Suppressor macrophage (primary cell): ENCODE measurements around the gene DSCAML1.

ENCODE experiments used
- DNase-seq, 4 experiments: peaks; one replicate each; pipeline ENCODE4 v3.0.0-alpha.2; 2020 to 2022

The DSCAML1 gene

DNA sequence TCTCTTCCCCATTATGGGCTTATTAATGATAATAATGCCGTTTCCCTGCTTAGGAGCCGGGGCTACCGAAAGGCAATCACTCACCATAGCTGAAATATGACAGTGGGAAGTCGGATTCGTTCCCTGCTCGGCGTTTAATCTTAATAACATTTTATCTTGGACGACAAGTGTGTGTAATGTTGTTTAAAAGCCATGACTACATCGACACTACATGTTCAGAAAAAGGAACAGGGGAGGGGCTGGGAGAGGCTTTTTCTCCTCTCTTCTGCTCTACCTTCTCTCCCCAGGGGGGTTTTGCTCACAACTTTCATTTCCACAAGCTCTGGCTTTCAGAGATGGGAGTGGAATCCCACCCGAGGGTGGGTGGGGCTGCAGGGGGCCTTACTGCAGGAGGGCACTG, 105.5 kb downstream of the DSCAML1 start:
- no peak for DNase-seq

DNA sequence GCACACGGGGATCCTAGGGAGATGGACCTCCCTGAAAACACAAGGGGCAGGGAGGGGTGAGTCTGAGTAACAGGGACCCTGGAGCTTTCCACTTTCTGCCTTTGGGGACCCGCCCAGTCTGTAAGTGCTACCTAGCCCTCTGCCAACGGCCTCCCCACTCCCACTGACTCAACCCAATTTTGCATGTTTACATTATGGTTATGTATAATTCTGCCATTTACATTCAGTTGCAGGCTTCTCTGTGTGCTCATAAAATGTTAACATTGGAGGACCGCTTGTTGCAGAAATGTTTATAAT, 105.8 kb downstream of the DSCAML1 start:
- DNase-seq = no peak

DNA sequence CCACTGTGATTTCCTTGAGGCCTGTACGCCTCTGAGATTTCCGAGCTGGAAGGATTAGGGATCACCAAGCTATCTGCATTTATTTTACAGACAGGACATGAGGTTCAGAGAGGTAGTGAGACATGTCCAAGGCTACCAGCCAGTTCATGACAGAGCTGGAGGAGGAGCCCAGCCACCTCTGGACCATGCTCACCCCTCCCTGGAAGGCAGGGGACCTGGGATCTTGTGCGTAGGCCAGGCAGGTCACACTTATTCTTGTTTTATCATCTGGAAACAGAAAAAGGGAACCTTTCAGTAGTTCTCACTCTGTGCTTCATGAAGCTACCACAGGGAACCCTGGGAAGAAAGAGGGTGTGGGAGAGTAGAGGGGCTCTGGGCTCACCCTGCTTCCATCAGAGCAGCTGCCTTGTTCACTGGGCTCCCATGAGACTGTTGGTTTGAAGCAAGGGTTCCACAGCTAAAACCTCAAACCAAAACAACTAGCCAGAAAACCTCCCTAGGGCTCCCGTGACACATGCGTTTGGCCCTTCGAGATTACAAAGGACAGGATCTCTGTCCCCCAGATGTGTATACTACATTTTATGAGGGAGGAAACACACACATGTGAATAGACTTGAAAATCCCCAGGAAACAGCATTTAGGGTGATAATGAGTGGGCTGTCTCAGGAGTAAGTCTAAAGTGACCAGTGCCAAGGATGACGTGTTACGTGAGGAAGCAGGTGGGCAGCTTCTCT, 106.4 kb downstream of the DSCAML1 start:
- DNase-seq = no peak

DNA sequence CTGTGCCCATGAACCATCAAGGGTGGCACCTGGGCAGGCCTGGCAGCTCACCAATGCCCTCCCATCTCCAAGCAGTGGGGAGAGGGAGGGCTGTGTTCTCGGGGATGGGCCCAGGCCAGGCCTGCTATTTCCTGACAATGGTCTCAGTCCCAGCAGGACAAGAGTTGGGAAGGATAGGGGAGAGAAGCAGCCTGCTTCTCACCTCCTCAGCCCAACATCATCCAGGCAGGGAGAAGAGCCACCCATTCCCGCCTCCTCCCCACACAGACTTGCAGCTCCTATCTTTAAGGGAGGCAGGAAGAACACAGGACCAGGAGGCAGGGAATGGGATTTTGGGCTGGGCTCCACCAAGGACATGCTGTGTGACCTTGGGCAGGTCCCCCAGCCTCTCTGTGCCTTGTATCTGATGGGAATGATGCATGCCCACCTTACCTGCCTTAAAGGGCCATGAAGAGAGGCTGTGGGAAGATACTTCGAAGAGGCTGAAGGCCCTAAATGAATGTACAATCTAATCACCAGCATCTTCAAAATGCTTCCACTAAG, 108.7 kb downstream of the DSCAML1 start:
- DNase-seq = no peak

DNA sequence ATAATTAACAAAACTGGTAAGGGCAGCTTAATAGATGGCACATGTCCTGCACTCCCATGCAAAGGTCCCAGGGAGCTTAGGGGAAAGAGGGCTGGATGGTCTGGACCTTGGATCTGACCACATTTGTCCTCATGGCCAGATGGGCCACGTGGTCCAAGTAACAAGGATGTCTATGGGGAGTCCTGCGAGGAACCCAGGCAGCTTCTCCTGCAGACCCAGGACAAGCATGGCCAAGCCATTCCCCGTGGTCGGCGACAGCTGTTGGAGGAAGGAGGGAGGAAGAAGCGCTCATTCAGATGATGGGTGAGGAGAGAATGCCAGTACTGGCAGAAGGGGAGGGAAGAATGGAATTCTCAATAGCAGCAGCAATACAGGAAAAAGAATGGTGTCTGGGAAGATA, 109.2 kb downstream of the DSCAML1 start:
- DNase-seq = no peak

DNA sequence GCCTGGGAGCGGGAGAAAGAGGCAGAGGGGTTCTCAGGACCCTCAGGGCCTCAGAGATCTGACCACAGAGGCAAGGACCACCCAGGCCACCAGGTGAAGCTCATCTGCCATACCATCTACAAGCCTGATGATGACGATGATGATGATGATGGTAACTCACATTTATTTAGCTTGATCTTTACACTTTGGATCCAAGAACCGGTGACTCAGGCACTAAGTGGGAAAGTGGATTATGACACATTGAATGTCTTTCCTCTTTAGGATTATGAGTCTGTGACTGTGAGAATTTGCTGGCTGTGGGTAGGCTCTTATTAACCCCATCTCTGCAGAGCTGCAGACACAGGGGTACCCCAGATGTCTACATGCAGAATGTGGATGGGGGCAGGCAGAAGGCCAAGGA, 110.3 kb downstream of the DSCAML1 start:
- no peak for DNase-seq

DNA sequence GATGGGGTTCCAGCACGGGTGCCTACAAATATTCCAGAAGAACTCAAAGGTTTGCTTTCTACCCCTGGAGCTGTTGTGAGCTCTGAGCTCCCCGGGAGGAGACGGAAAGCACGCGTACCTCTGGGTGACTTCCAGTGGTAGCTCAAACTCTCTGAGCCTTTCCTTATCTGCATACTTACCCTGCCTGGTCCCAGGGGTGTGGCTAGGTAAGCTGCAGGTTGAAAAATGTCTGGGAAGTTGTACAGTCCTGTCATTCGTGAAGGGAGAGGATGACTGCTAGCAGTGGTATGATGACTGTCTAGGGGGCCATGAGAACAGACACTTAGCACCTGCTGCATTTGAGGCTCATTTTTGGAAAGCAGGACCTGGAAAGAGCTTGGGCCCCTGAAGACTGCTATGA, 111.5 kb downstream of the DSCAML1 start:
- DNase-seq = no peak

DNA sequence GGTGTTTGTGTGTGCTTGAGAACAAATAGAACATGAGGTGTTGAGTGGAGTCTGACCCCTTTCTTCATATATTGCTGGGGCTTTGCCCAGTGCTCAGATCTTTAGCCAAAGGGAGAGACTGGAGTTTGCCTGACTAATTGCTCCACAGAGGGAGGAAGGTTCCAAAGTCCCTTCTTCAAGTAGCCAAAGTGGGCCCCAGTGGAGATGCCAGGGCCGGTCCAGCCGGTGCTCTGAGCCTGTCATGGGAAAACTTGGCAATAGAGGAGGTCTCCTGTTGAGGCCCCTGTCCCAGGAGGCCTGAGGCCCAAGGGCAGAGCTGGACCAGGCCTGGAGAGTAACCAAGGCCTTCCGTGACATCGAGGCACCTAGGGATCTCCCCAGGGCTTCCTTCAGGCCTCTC, 112.3 kb downstream of the DSCAML1 start:
- no peak for DNase-seq

DNA sequence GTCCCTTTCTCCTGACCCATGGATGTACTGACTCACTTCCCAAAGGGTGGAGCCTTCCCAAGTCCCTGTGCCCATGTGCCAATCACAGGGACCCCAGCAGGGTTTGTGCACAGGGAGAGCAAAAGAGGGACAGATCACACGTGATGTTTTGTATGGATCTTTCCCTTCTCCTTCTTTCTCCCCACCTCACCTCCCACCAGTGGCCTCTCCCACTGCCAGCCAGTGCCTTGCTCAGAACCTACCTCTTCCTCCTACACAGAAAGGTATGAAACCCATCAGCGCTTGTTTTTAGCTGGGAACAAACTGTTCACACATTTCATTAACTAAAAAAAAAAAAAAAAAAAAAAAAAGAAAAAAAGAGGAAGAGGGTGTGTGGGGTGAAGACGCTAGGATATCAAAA, 112.9 kb downstream of the DSCAML1 start:
- DNase-seq = no peak

DNA sequence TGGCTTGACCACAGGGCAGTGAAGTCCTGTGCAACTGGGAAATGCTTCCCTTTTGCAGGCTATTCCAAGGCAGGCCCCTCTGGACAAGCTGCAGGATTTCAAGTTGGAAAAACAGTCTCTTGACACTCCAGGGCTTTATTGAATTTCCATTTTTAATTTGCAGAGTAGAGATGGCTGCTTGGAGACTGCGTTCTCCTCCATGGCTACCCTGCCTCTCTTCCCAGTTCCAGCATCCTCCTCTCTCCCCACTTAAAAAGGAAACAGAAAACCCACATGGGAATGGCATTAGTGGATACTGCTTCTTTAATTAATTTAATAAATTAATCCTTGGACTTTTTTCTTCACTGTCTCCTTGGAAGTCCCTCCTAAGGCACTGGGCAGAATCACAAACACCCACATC, 115.6 kb downstream of the DSCAML1 start:
- DNase-seq = no peak

DNA sequence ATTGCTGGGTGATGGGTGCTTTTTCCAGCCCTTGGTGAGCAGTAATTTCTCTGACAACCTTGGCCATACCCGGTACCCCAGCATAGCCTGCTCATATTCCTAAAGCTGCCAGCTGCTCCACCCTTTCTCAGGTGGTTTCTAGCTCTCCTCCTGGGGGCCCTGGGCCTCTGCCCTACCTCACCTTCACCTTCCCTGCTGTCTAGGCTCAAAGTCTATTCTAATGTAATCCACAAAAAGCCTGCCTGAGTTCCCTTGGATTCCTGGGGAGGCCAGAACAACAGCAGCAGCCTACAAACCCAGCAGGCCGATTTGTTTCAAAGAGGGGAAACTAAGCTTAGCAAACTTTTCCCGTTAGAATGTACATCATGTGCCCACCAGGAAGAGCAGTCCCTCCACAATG, 117.6 kb downstream of the DSCAML1 start:
- DNase-seq = no peak

DNA sequence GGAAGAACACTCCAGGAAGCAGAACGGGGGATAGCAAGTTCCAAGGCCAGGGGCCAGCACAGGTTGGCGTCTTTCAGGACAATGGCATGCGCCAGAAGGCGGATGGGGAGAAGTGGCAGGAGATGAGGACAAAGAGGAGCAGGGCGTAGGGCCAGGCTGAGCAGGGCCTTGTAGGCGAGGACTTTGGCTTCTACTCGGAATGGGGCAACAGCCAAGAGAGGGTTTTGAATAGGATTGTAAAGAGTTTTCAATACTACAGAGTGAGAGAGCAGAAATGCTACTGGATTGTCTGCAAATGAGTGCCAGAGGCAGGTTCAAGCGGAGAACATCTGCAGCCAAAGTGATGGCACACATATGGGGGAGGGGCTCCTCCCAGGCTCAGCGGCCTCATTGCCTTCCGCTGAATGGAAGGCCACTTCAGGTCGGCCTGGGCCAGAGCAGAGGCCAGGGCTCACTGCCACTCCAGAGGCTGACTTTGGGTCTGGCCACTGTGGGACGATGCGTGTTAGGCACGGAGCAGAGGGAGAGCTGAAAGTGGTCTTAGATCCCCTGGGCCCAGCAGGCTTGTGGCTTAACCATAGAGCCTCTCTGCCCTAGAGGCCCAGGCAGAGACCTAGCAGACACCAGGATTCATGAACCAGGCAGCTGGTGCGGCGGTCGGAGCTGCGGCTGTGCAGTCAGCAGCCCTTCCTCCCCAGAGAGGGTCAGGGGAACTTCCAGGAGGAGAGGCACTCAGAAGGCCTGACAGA, 118.2 kb downstream of the DSCAML1 start:
- no peak for DNase-seq

DNA sequence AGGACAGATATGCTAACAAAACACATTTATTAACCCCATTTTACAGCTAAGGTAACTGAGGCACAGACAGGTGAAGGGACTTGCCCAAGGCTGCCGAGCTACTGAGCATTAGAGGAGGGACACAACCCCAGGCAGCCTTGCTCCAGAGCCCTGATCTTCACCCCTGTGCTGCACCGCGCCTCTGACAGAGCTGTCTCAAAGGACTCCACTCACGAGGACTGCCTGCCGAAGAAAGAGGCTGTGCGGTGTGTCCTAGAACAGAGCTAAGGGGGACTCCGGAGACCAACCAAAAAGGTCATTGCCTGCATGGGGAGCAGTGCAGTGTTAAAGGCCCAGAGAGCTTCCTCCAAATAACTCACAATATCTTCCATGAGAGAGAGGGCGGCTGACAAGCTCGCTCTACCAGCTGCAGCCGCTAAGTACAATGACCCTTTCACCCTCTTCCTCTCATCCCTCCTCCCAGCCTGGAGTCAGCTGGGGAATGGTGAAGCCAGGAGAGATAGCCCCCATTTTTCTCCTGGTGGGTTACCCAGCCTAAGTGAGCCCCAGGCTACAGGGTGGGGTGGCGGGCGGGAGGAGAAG, 119.2 kb downstream of the DSCAML1 start:
- DNase-seq = no peak

DNA sequence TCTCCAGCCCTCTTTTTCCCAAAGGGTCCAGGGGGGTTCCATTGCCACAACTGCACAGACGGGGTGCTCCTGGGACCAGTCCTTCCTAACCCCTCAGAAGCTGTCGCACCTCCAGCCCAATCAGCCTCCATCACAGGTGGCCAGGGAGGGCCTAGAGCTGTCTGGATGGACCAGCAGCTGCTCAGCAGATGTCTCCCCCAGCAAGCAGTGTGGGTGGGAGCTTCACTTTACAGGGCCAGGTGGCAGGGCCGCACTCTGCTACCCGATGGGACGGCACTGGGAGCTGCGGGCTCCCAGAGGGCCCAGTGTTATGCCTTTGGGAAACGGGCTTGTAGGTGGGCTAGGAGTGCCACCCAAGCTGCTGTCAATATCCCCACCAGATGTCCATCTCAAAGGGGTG, 120.5 kb downstream of the DSCAML1 start:
- DNase-seq = no peak

DNA sequence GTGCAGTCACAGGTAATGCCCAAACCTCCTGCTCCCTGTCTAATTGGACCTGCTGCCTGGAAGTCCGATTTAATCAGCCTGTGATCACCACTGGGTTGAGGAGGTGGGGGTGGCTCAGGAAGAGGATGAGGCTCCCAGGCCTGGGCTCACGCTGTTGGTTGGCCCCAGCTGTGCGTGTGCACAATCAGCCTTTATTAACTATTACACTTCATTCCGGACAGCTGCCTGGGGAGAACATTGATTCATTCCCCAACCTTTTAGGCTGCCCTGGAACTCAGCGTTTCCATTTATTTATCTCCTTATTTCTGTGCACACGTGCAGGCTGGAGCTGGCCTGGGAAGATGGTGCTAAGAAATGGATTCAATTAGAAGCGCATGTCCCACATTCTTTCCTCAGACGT, 123.4 kb downstream of the DSCAML1 start:
- DNase-seq = no peak

DNA sequence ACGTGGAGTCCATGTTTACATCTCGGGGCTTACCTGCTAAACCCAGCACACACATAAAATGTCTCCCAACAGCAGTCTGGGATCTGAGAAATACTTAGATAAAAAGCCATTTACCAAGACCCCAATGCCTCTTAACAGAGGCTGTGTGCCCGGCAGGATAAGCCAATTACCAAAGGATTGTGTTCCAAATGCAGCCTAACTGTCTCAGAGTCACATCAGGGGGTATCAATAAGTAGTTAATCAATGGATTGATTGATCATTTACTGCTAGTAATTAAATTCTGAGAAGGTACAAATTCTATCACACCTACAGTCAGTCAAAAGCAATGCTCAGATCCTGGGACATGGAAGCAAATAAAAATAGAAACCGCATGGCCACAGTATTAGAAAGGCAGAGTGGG, 125.6 kb downstream of the DSCAML1 start:
- DNase-seq = no peak

DNA sequence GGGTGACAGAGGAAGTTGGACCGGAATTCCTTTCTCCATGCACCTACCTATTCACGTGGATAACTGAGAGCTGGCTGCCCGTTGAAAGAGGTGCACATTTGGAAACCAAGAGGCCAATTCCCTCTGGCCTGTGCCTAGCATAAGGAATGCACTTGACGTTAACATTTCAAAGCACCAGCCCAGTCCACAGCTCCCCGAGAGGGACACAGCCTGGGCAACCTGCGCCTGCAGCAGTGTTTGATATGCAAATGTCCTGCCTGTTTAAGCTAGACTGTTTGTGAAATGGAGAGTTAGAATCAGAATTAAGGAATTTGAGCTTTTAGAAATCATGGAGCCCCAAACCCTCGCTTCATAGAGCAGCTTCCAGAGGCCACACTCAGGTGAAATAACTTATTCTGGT, 126.1 kb downstream of the DSCAML1 start:
- no peak for DNase-seq

DNA sequence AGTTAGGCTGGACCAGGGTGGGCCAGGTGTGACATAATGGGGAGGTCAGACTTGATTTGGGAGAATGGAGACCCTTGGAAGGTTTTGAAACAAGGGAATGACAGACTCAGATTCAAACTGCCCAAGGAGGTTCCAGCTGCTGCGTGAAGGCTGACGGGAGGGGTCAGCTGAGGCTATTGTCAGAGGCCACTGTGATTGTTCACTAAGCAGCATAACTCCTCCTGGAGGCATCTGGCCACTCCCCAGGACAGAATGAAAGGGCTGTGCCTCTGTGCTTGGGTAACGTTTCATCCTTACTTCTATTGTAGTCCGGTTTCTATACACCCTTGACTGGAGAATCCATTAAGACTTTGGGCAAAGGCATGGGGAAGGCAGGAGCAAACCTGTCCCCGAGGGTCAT, 126.6 kb downstream of the DSCAML1 start:
- DNase-seq = no peak

DNA sequence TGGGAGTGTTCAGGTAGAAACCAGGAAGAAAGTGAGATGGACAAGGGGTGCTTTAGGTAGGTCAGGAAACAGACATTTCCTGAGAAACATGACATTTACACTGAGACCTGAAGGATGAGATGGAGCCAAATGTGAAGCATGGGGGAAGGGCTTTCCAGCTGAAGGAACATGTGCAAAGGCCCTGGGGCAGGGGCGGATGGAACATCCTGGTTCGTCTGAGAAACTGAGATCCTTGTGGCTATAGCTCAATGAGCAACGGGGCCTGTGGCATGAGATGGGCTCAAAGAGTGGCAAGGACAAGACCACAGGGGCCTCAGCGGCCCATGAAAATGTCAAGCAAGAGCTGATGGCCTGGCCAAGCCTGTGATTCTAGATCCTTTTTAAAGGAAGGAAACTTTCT, 127.4 kb downstream of the DSCAML1 start:
- no peak for DNase-seq

DNA sequence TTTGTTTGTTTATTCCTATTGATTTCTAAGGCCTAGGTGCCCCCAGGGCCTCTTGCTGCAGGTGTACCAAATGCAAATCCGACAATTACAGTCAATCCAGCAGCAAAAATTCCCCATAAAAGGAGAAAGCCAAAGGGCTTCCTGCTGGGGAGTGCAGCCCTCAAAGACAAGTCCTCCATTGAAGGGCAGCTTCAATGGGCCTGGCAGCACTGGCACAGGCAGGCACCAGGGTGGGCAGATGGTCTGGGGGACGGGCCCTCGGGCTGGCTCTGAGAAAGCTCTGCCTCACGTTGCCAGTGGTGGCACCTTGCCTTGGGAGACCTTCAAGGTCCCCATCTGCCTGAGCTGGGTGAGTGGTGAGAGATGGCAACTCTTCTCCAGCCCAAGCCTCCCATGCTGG, 128.0 kb downstream of the DSCAML1 start:
- no peak for DNase-seq

DNA sequence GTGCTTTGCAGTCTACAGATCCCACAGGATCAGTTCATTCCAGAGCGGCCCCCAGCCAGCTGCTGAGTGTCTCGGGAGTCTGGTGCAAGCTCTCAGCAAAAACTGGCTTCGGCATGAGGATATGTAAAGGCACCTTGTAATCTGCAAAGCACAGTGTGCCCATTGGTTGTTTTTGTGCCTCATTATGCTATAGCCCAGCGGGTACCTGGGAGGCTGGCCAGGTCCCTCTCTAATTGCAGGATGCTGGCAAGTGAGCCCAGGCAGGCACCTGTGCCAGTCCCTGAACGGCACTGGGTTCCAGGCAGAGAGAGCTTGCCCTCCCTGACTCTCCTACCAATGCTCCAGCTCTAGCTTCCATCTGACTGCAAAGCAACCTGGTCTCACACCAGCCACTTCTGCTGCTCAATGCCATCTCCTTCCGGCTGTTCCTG, 128.7 kb downstream of the DSCAML1 start:
- no peak for DNase-seq

DNA sequence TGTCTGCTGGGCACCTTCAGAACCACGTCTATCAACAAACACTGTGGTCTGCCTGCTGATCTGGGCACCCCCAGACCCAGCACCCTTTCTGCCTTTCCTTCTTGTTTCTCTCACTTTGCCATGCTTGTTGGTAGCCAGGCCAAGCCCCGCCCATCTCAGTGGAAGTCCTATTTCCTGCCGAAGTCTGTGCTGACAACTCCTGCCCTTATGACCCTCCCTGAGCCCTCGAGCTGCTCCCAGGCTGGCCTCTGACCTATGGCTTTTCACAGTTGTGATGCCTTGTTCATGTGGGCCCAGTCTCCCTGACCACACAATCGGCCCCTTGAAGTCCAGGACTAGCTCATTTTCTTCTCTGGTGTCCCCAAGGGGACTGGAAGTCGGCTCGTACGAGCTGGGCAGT, 132.1 kb downstream of the DSCAML1 start:
- DNase-seq = peak in 3 of 4 experiments; percentile 20 to 42 (median 35)

DNA sequence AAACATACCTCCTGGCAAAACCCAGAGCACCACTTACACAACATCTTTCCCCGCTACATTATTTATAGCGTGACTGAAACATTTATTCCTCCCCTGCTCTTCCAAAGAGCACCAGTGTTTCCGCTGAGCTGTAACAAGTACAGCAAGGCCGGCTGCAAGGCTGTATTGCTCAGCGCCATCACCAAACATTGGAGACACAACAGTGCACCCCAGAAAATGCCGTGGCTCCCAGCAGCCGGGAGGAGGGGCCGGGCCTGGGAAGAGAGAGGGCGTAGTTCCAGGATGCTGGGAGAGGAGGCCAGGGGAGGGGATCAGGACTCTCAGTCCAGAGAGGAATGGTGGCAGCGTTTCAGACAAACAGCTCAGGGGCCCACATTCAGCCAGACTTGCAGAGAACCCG, 133.2 kb downstream of the DSCAML1 start:
- DNase-seq = no peak

DNA sequence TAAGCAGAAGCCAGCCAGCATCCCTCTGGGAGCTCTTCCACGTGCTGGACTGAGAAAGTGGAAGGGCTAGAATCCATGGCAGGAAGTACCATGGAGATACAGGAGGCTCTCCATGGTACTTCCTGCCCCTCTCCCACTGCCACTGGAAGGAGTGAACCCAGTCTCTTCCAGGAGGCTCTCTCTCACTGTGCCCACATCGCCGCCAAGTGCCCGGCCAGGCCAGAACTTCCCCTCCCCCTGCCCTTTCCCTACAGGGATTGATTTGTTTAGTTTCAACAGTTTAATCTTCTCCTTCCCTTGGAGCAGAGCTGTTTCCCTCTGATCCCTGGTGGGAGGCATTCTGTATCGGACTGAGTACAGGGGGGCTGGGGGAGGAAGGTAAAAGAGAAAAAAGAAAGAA, 133.6 kb downstream of the DSCAML1 start:
- no peak for DNase-seq
